Panc1 (cell line): ENCODE data around the gene THSD7A. TPM values are rescaled to one million over a fixed set of nuclear protein-coding genes. Genes with fewer than 3 reads are reported as not detected.

Experiments
- ATAC-seq: fragments of 200-7000 bp; cut with Tn5 transposase; 2 replicates; pipeline ENCODE4 v1.9.1; 2020; ENCODE audit warnings: mild to moderate bottlenecking, moderate library complexity
- BruUV-seq: library from RNA; stranded (reverse); fragments of 400-500 nt; replicated peaks from 2 replicates; lab custom pipeline; 2021; lab: Mats Ljungman, UMichigan
- CTCF ChIA-PET: fragments of 300-600 bp; sonication (Branson Sonifier 250); formaldehyde crosslinking; loops from one replicate; lab custom pipeline; 2022; ENCODE audit warnings: antibody characterized with exemption; lab: Charles Lee
- POLR2A ChIA-PET: fragments of 300-600 bp; sonication (Branson Sonifier 250); formaldehyde crosslinking; loops from one replicate; lab custom pipeline; 2022; ENCODE audit warnings: antibody characterized with exemption; lab: Charles Lee
- DNase-seq: peaks from one replicate; pipeline ENCODE4 v3.0.0-alpha.2; 2010; ENCODE audit warnings: low read depth, low spot score
- H3K27ac ChIP-seq: 2 replicates; pipeline ENCODE4 v1.5.1; 2011; ENCODE audit warnings: mild to moderate bottlenecking, low read length, inconsistent platforms
- H3K27me3 ChIP-seq: fragments of 200-500 bp; sonication (Bioruptor generic); 2 replicates; pipeline ENCODE4 v1.6.0; 2014; ENCODE audit warnings: low read length, inconsistent platforms; ENCODE audit not compliant: control insufficient read depth, insufficient read depth
- H3K36me3 ChIP-seq: fragments of 200-500 bp; sonication (Bioruptor generic); 2 replicates; pipeline ENCODE4 v1.5.1; 2014; ENCODE audit warnings: inconsistent platforms, mild to moderate bottlenecking, low read length, moderate library complexity; ENCODE audit not compliant: control insufficient read depth, insufficient read depth
- H3K4me1 ChIP-seq: 2 replicates; pipeline ENCODE4 v1.5.1; 2011; ENCODE audit warnings: inconsistent platforms, mild to moderate bottlenecking, low read length, moderate library complexity; ENCODE audit not compliant: control insufficient read depth, insufficient read depth
- H3K4me3 ChIP-seq, 2 experiments: 2 replicates each; pipeline ENCODE4 v1.5.1; 2011 to 2012; ENCODE audit warnings: low read depth in 2 of 2, low read length in 2 of 2, mild to moderate bottlenecking in 2 of 2, inconsistent platforms in 1 of 2, moderate library complexity in 1 of 2
- H3K9me3 ChIP-seq: fragments of 200-500 bp; sonication (Bioruptor generic); 2 replicates; pipeline ENCODE4 v1.5.1; 2014; ENCODE audit warnings: low read depth, mild to moderate bottlenecking, inconsistent platforms, low read length, moderate library complexity; ENCODE audit not compliant: control insufficient read depth, insufficient read depth
- POLR2AphosphoS5 ChIP-seq: IDR thresholded peaks from 2 replicates; pipeline ENCODE4 v1.6.1; 2012; ENCODE audit warnings: mild to moderate bottlenecking, low read depth, low read length, moderate library complexity
- SIN3A ChIP-seq: IDR thresholded peaks from 2 replicates; pipeline ENCODE4 v1.6.1; 2012; ENCODE audit warnings: low read depth, mild to moderate bottlenecking, low read length, moderate library complexity, borderline replicate concordance; ENCODE audit not compliant: insufficient read depth
- TCF7L2 ChIP-seq: IDR thresholded peaks from 2 replicates; pipeline ENCODE4 v1.6.1; 2011; ENCODE audit warnings: mild to moderate bottlenecking, low read depth, low read length, inconsistent platforms
- in situ Hi-C: cut with HindIII; loops from 2 replicates; pipeline ENCODE4 v1.10.0; 2016; ENCODE audit warnings: low sequenced_read_pairs, low pct_unique_long_range_greater_than_20kb
- intact Hi-C: fragments of 100-400 bp; cut with micrococcal nuclease; formaldehyde crosslinking; loops from one replicate; pipeline ENCODE4 v1.10.0; 2022; ENCODE audit not compliant: unreplicated experiment
- total RNA-seq: library from RNA; stranded (reverse); gene quantifications from one replicate; pipeline ENCODE4 v1.2.1, GENCODE V29; 2021; ENCODE audit not compliant: unreplicated experiment
- TF ChIP-seq, protein P1 (sequence below), 2 experiments: IDR thresholded peaks; 2 replicates each; pipeline ENCODE4 v1.6.1; 2011 to 2012; ENCODE audit warnings: low read depth in 2 of 2, control low read depth in 1 of 2, low read length in 1 of 2, mild to moderate bottlenecking in 1 of 2, moderate library complexity in 1 of 2; ENCODE audit not compliant: insufficient read depth in 1 of 2
- TF ChIP-seq, protein P2 (sequence below): fragments of 450-650 bp; IDR thresholded peaks from 2 replicates; pipeline ENCODE4 v1.5.1; 2017; ENCODE audit warnings: mild to moderate bottlenecking

THSD7A gene
- total RNA-seq, 1 experiment from 2014 or later: 38.6 TPM

DNA sequence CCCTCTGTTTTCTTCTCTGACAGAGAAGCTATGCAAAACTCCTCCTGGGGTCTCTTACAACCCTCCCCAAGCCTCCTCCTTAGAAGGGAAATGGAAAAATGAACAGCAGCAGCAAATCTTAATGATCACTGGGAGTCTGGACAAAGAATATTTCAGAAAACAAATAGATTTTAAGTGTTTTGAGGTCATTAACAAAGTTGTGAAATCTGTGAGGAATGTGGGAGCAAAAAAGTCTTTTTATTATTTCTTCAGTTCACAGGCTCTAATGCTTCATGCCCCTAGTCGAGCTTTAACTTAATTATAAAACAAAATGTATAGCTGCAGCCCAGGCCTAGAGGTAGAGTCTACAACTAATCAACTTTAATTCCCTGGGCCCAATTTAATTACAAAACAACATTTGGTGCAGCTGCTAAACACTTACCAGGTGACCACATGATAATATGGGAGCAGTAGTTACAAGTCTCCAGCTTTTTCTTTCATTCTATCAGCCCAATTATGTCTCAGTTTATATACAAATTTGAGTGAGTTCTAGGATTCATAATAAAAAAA, 293.2 kb downstream of the THSD7A start:
- no peak overlapping the region for H3K27ac ChIP-seq
- peaks cover 8% of the 10 kb centered on the region; the same call in 1 of the 2 replicates for H3K9me3 ChIP-seq
- CTCF ChIA-PET: no interaction called here
- no peak overlapping the region for H3K4me3 ChIP-seq
- DNase-seq (no peak), ATAC-seq (no peak)
- no peaks in the 10 kb centered on the region for H3K27me3 ChIP-seq
- intact Hi-C loops: no loop called here
- no peaks in the 10 kb centered on the region; the same call in 1 of the 2 replicates for H3K4me1 ChIP-seq
- no peak for TF ChIP-seq SIN3A
- TF ChIP-seq, protein P1, sequence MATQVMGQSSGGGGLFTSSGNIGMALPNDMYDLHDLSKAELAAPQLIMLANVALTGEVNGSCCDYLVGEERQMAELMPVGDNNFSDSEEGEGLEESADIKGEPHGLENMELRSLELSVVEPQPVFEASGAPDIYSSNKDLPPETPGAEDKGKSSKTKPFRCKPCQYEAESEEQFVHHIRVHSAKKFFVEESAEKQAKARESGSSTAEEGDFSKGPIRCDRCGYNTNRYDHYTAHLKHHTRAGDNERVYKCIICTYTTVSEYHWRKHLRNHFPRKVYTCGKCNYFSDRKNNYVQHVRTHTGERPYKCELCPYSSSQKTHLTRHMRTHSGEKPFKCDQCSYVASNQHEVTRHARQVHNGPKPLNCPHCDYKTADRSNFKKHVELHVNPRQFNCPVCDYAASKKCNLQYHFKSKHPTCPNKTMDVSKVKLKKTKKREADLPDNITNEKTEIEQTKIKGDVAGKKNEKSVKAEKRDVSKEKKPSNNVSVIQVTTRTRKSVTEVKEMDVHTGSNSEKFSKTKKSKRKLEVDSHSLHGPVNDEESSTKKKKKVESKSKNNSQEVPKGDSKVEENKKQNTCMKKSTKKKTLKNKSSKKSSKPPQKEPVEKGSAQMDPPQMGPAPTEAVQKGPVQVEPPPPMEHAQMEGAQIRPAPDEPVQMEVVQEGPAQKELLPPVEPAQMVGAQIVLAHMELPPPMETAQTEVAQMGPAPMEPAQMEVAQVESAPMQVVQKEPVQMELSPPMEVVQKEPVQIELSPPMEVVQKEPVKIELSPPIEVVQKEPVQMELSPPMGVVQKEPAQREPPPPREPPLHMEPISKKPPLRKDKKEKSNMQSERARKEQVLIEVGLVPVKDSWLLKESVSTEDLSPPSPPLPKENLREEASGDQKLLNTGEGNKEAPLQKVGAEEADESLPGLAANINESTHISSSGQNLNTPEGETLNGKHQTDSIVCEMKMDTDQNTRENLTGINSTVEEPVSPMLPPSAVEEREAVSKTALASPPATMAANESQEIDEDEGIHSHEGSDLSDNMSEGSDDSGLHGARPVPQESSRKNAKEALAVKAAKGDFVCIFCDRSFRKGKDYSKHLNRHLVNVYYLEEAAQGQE (IDR thresholded peaks at IDR 0.05; ENCODE audit: insufficient read depth in 1 of 2, low read depth in 2 of 2, low read length in 1 of 2): no peak
- TF ChIP-seq, protein P2, sequence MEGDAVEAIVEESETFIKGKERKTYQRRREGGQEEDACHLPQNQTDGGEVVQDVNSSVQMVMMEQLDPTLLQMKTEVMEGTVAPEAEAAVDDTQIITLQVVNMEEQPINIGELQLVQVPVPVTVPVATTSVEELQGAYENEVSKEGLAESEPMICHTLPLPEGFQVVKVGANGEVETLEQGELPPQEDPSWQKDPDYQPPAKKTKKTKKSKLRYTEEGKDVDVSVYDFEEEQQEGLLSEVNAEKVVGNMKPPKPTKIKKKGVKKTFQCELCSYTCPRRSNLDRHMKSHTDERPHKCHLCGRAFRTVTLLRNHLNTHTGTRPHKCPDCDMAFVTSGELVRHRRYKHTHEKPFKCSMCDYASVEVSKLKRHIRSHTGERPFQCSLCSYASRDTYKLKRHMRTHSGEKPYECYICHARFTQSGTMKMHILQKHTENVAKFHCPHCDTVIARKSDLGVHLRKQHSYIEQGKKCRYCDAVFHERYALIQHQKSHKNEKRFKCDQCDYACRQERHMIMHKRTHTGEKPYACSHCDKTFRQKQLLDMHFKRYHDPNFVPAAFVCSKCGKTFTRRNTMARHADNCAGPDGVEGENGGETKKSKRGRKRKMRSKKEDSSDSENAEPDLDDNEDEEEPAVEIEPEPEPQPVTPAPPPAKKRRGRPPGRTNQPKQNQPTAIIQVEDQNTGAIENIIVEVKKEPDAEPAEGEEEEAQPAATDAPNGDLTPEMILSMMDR: no peak
- TF ChIP-seq TCF7L2: no peak
- TF ChIP-seq POLR2AphosphoS5: no peak
- H3K36me3 ChIP-seq: no peaks in the 10 kb centered on the region
- no TSS peak for BruUV-seq
- POLR2A ChIA-PET: no interaction called here
- in situ Hi-C loops: no loop called here

DNA sequence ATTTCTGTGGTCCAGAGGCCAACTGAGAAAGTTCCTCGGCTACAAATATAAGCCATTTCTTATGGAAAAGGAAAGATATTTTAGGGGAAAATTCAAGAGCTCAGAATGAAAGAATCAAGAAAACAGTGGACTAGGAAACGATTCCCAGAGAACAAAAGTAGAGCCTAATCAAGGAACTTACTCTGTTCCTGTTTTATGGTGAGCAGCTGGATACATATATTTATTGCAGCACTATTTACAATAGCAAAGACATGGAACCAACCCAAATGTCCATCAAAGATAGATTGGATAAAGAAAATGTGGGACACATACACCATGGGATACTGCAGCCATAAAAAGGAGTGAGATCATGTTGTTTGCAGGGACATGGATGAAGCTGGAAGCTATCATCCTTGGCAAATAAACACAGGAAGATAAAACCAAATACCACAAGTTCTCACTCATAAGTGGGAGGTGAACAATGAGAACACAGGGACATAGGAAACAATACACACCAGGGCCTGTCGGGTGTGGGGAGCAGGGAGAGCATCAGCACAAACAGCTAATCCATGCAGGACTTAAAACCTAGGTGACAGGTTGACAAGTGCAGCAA, 298.7 kb downstream of the THSD7A start:
- in situ Hi-C loops: no loop called here
- Histone ChIP-seq H3K36me3 (no peaks in the 10 kb centered on the region), H3K4me1 (no peaks in the 10 kb centered on the region), H3K9me3 (no peaks in the 10 kb centered on the region), H3K27ac (no peak overlapping the region), H3K4me3 (no peak overlapping the region), H3K27me3 (no peaks in the 10 kb centered on the region)
- no peak for DNase-seq
- TF ChIP-seq, protein P1 (IDR thresholded peaks at IDR 0.05; ENCODE audit: insufficient read depth in 1 of 2, low read depth in 2 of 2, low read length in 1 of 2): no peak
- TF ChIP-seq TCF7L2: no peak
- no TSS peak for BruUV-seq
- POLR2A ChIA-PET: no interaction called here
- CTCF ChIA-PET: no interaction called here
- ATAC-seq: no peak
- intact Hi-C loops: no loop called here
